ENCODE results near the gene RRBP1. TPM values are rescaled to one million over a fixed set of nuclear protein-coding genes. Genes with fewer than 3 reads are reported as not detected.
"Not testable (repeated sequence)": the region's sequence is repeated elsewhere in the genome, so short reads cannot be mapped to it uniquely, and the experiment has no call there.

Gene RRBP1
- total RNA-seq, 6 experiments from 2014 or later, result 273 to 331 (median 317) TPM

GRCh38 chr20:17661121-17661744 is 20.8 kb downstream of the RRBP1 start:
- Mint-ChIP-seq H3K4me3 (no peak overlapping the region; the same call in 1 of the 2 replicates), H3K4me1 (ENCODE audit: low read depth) (peaks cover 80% of the 10 kb centered on the region), H3K27ac (peak overlapping the region; percentile 55), H3K36me3 (ENCODE audit: low read depth) (peaks cover 57% of the 10 kb centered on the region), H3K27me3 (ENCODE audit: insufficient read depth) (peaks cover 8% of the 10 kb centered on the region), H3K9me3 (peaks cover 5% of the 10 kb centered on the region)
- no peak for TF ChIP-seq CTCF (IDR thresholded peaks at IDR 0.05)
- DNase-seq, result no peak

GRCh38 chr20:17660667-17661066 is 21.4 kb downstream of the RRBP1 start:
- no peak for TF ChIP-seq CTCF (IDR thresholded peaks at IDR 0.05)
- no peak overlapping the region; the same call in 1 of the 2 replicates for H3K4me3 Mint-ChIP-seq
- peaks cover 79% of the 10 kb centered on the region for H3K4me1 Mint-ChIP-seq (ENCODE audit: low read depth)

GRCh38 chr20:17659801-17660200 is 22.2 kb downstream of the RRBP1 start:
- H3K4me3 Mint-ChIP-seq, result no peak overlapping the region
- H3K27ac Mint-ChIP-seq, result no peak overlapping the region
- H3K27me3 Mint-ChIP-seq (ENCODE audit: insufficient read depth), result peaks cover 8% of the 10 kb centered on the region
- peak; percentile 48 for TF ChIP-seq CTCF (IDR thresholded peaks at IDR 0.05)
- H3K36me3 Mint-ChIP-seq (ENCODE audit: low read depth), result peaks cover 66% of the 10 kb centered on the region
- H3K9me3 Mint-ChIP-seq, result peaks cover 5% of the 10 kb centered on the region
- H3K4me1 Mint-ChIP-seq (ENCODE audit: low read depth), result peaks cover 79% of the 10 kb centered on the region
- DNase-seq, result no peak

More at GRCh38 chr20:17660667-17661066, 21.4 kb downstream of the RRBP1 start:
- Mint-ChIP-seq H3K27ac (peak overlapping the region; percentile 55), H3K36me3 (ENCODE audit: low read depth) (peaks cover 59% of the 10 kb centered on the region), H3K9me3 (peaks cover 5% of the 10 kb centered on the region), H3K27me3 (ENCODE audit: insufficient read depth) (peaks cover 8% of the 10 kb centered on the region)
- DNase-seq, result no peak

GRCh38 chr20:17659344-17659743 is 22.7 kb downstream of the RRBP1 start:
- DNase-seq; H3K27me3 Mint-ChIP-seq (ENCODE audit: insufficient read depth); H3K9me3 Mint-ChIP-seq; H3K4me3 Mint-ChIP-seq; H3K27ac Mint-ChIP-seq: not testable (repeated sequence)
- Mint-ChIP-seq H3K36me3 (ENCODE audit: low read depth) (peaks cover 70% of the 10 kb centered on the region), H3K4me1 (ENCODE audit: low read depth) (peaks cover 79% of the 10 kb centered on the region)

GRCh38 chr20:17658648-17658993 is 23.4 kb downstream of the RRBP1 start:
- no peak overlapping the region for H3K4me3 Mint-ChIP-seq
- no peak for TF ChIP-seq CTCF (IDR thresholded peaks at IDR 0.05)
- H3K27ac Mint-ChIP-seq, result peak overlapping the region; percentile 25; the same call in 1 of the 2 replicates
- peaks cover 76% of the 10 kb centered on the region for H3K4me1 Mint-ChIP-seq (ENCODE audit: low read depth)
- DNase-seq, result no peak
- H3K27me3 Mint-ChIP-seq (ENCODE audit: insufficient read depth), result peaks cover 8% of the 10 kb centered on the region
- H3K9me3 Mint-ChIP-seq, result peaks cover 5% of the 10 kb centered on the region
- peaks cover 69% of the 10 kb centered on the region for H3K36me3 Mint-ChIP-seq (ENCODE audit: low read depth)

GRCh38 chr20:17657898-17658647 is 24.0 kb downstream of the RRBP1 start:
- Mint-ChIP-seq H3K27ac (peak overlapping the region; percentile 25), H3K4me1 (ENCODE audit: low read depth) (peaks cover 70% of the 10 kb centered on the region), H3K9me3 (peaks cover 5% of the 10 kb centered on the region), H3K27me3 (ENCODE audit: insufficient read depth) (peaks cover 8% of the 10 kb centered on the region), H3K4me3 (no peak overlapping the region), H3K36me3 (ENCODE audit: low read depth) (peaks cover 65% of the 10 kb centered on the region)
- no peak for TF ChIP-seq CTCF (IDR thresholded peaks at IDR 0.05)
- DNase-seq, result no peak

All from HFFc6 (cell line).